Stimulated activated CD4-positive, alpha-beta T cell treated with anti-CD3 and anti-CD28 coated beads, Interleukin-2, amount 100 ng/mL, for 4 hours (primary cell): Measurements from ENCODE around the gene SPATC1L.
"Not testable (repeated sequence)": the region's sequence is repeated elsewhere in the genome, so short reads cannot be mapped to it uniquely, and the experiment has no call there.

Source experiments
- DNase-seq: peaks from one replicate; pipeline ENCODE4 v3.0.0-alpha.2; 2020; ENCODE audit warnings: low read depth

SPATC1L gene

DNA sequence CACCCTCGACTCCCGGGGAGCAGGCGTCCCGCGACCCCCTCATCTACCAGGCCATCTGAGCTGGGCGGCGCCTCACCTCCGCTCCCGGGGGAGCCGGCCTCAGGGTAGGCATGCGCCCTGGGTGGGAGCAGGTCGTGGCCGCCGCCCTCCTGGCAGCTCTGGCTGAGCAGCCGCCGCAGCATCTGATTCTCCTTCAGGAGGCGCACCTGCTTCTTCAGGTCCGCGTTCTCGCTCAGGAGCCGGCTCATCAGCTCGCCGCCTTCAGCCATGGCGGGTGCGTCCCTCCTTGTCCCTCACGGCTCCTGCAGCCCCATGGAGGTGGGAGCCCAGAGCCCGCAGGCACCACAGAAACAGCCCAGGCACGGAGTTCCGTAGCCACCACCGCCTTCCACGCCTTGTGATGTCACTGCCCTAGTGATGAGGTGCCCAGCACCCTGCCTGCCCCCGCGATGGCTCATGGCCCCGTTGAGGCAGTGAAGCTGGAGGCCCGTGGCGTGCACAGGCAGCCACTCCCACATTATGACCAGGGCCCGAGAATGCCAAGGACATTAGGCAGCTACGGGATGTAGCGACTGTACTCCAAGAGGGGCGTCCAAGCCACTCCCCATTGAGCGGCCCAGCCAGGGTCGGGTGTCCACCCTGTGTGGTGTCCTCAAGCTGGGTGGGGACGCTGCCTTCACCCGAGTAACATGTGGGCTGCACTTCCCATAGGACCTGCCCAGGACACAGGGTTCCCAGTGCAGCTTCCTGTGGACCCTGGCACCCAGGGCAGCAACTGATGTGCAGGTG, 1.5 kb downstream of the SPATC1L start:
- no peak for DNase-seq

DNA sequence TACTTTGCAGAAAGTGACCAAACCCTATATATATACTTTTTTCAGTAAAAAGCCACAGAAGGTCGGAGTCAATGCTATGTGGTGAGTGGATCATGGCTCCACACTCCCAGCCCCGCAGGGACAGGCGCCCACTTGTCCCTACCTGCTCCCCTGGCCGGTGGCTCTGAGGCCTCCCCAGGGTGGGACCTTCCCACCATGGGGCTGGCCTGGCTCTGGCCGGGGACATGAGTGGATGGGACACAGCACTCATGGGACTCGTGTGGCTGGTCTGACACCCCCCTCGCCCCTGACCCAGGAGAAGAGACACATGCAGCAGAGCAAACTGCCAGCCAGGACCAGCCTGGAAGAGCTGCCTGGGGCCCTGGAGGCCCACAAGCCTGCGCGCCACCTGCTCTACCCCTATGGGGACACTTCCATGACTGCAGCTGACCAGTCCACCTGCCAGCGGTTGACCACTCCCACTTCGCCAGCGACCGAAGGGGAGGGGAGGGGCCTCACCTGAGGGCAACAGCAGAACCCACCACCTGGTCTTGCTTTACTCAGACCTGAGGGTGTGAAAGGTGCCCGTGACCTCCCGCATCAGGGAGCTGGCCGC, 2.2 kb downstream of the SPATC1L start:
- no peak for DNase-seq

DNA sequence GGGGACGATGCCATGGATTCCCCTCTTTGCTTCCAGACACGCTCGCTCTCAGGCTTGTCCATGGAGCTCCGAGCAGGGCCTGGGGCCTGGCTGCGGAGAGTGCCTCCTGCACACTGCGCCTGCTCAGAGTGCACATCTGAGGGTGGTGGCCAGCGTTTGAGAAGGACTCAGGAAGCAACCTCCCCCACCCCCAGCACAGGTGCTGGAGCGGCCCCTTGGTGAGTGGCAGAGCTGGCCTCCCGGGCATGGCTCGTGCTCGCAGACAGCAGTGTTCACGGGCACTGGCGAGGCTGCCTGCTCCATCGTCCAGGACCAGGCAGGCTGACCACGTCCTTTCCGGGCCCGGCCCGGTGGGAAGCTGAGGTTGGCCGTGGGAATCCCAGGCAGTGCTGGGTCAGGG, 2.8 kb downstream of the SPATC1L start:
- no peak for DNase-seq

DNA sequence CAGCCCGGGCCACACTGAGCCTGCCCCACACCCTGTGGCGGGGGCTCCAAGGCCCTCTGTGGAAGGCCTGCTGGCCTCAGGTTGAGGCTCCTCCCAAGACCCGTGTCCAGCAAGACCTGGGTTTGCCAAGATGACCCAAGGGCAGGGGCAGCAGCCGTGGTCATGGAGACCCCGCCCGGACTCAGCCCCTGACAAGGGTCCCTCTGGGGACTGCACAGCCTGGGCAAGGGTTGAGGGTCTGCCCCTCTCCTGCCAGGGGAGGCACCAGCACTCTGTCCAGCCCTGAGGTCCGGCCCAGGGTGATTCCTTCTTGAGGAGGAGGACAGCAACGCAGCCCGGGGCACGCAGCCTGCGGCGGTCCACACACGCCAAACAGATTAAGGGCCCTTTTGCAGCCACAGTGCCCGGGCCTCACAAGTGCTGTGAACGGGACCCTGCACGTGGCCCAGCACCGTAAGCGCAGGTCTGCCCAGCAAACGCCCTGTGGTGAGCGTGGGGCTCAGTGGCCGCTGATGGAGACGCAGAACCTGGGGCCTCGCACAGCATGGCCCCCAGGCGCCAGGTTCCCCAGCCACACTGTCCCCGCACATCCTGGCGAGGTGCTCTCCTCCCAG, 3.4 kb downstream of the SPATC1L start:
- DNase-seq, result no peak

DNA sequence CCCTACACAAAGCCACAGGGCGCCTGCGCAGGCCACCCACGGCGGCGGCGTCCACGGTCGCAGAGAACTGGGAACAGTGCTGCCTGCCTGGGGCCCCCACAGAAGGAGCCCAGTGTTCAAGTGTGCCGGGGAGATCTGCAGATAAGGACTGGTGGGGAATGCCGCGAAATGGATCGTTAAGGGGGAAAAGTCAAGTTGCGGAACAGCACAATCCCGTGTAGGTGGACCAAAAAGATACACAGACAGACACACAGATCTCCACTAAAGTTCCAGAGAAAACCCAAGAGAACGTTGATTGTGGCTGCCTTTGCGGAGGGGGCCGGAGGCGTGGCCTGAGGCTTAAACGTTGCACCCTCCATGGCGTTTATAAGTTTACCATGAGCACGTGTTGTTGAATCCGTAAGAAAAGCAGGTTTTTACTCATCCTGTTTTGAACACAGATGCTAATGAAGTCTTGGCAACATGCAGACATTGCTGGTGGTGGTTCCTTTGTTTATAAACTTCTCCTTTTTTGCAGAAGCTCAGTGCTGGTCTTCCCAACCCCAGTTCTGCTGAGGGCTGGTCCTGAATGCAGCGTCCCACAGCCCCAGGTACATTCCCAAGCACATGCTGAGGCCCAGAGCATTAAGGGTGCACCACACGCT, 4.1 kb downstream of the SPATC1L start:
- DNase-seq, result no peak

DNA sequence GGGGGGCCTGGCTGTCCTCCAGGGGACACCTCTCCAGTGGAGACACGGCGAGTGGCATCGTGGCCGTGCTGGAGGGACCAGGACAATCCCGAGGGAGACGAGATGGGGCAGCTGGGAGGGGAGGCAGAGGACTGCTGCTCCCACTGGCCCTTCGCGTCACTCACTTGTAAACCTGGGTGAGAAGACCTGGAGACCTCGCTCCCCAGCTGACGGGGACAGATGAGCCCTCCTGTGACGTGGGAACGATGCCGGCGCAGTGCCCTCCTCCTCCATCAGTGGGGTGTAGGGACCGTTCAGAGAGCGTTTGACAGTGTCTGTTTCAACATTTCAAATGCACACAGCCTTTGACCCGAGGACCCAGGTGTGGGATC, 4.6 kb downstream of the SPATC1L start:
- no peak for DNase-seq

DNA sequence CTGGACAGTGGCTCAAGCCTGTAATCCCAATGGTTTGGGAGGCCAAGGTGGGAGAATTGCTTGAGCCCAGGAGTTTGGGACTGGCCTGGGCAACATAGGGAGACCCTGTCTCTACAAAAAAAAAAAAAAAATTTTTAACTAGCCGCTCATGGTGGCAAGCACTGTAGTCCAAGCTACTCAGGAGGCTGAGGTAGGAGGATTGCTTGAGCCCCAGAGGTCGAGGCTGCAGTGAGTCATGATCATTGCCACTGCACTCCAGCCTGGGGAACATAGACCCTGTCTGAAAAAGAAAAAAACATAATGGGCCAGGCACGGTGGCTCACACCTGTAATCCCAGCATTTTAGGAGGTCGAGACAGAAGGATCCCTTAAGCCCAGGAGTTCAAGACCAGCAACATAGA, 5.3 kb downstream of the SPATC1L start:
- DNase-seq, result no peak

DNA sequence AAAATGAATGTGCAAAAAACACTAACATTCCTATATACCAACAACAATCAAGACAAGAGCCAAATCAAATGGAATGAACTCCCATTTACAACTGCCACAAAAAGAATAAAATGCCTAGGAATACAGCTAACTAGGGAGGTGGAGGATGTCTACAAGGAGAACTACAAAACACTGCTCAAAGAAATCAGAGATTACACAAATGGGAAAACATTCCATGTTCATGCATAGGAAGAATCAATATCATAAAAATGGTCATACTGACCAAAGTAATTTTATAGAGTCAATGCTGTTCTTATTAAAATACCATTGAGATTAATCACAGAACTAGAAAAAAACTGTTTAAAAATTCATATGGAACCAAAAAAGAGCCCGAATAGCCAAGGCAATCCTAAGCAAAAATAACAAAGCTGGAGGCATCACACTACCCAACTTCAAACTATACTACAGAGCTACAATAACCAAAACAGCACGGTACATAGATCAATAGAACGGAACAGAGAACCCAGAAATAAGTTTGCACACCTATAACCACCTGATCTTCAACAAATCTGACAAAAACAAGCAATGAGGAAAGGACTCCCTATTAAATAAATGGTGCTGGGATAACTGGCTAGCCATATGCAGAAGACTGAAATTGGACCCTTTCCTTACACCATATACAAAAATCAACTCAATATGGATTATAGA, 7.7 kb downstream of the SPATC1L start:
- not testable (repeated sequence) for DNase-seq

DNA sequence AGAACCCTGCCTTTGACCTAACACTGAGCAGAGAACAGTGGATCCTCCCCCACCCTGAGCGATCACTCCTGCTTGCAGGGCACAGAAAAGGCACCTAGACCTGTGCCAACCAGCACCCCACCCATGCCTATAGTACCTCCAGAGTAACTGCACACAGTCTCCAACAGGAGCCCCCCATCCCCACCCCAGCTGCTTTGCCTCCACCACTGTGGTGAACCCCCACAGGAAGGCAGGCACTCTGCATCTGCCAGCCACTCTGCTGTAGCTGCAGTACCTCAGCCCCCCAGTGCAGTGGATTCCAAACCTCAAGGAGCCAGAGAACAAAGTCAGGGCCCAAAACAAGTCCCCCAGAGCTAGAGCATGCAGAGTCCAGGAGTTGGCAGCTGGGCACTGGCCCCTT, 10.7 kb downstream of the SPATC1L start:
- DNase-seq, result no peak

DNA sequence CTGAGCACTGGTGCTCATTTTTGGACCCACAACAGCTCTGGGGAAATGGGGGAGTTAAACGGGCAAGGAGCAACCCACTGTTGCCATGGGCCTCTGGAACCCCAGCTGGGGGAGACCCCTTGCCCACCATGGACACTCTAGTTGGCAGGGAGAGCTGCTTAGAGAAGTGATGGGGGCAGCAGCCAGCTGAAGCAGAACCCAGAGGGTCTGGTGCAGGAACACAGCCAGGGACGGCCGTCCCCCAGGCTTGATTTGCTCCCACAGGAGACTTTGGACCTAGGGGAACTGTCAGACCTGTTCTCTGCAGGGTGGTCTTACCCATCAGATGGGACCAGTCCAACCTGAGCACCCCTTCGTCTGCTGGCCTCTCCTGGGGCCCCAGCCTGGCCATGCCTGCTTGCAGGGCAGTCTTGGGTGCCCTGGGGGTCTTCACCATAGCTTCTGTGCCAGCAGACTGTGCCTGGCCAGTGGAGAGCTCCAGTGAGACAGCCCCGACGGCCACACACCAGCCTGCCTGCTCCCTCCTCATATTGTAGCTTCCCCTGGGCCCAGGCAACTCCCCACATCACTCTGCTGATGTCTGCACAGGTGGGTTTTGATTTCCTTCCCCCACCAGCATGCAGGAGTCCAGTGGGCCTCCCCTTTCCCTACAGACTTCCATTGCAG, 11.3 kb downstream of the SPATC1L start:
- DNase-seq, result no peak

DNA sequence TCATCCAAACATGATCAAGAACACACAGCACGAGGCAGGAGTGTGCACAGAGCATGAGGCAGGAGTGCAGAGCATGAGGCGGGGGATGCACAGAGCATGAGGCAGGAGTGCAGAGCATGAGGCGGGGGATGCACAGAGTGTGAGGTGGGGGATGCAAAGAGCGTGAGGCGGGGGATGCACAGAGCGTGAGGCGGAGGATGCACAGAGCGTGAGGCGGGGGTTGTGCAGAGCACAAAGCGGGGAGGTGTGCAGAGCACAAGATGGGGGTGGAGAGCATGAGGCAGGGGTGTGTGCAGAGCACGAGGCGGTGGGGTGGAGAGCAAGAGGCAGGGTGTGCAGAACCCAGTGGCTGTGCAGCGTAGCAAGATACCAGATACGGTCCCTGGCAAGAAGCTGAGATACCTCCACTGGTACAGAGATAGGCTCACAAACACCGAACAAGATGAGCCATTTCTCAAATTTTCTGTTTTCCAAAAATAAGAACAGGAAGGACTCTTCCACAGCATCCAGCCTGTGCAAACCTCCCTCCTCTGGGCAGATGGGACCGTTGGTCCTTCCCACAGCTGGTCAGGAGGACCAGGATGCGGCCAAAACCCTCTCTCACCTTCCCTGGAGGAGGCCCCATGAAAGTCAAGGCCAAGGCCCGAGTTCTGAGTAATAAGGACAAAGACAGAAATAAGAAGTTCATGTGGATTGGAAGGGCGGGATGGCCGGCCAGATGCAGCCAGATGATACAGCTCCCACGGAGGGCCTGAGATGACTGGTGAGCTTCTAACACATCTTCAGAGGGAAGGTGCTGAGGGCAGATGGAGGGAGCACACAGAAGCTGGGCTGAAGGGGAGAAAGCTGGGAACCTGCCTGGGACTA, 12.0 kb downstream of the SPATC1L start:
- no peak for DNase-seq

DNA sequence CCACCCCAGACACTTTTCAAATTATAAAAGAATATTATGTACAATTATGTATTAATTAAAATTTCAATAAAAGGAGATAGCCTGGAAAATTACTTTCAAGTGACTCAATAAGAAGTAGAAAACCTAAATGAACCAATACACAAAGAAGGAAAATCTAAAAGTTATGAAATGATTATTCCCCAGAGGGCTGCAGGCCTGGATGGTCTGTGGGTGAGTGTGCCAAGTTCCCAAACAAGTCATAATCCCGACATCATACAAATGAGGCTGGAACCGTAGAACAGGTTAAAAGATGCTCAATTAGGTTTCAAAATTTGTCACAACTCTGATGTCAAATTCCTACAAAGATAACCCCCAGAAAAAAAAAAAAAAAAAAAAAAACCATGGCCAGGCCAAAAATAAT, 12.7 kb downstream of the SPATC1L start:
- DNase-seq, result no peak

DNA sequence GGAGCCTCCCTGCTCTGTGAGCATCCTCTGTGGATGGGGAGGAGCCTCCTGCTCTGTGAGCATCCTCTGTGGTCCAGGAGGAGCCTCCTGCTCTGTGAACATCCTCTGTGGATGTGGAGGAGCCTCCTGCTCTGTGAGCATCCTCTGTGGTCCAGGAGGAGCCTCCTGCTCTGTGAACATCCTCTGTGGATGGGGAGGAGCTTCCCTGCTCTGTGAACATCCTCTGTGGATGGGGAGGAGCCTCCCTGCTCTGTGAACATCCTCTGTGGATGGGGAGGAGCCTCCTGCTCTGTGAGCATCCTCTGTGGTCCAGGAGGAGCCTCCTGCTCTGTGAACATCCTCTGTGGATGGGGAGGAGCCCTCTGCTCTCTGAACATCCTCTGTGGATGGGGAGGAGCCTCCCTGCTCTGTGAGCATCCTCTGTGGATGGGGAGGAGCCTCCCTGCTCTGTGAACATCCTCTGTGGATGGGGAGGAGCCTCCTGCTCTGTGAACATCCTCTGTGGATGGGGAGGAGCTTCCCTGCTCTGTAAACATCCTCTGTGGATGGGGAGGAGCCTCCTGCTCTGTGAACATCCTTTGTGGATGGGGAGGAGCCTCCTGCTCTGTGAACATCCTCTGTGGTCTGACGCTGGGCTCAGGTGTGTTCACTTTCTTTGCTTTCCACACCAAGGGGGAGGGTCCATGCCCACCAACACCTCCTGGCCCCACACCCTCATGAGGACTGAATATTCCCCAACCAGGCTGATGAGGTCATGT, 13.6 kb downstream of the SPATC1L start:
- DNase-seq, result not testable (repeated sequence)

DNA sequence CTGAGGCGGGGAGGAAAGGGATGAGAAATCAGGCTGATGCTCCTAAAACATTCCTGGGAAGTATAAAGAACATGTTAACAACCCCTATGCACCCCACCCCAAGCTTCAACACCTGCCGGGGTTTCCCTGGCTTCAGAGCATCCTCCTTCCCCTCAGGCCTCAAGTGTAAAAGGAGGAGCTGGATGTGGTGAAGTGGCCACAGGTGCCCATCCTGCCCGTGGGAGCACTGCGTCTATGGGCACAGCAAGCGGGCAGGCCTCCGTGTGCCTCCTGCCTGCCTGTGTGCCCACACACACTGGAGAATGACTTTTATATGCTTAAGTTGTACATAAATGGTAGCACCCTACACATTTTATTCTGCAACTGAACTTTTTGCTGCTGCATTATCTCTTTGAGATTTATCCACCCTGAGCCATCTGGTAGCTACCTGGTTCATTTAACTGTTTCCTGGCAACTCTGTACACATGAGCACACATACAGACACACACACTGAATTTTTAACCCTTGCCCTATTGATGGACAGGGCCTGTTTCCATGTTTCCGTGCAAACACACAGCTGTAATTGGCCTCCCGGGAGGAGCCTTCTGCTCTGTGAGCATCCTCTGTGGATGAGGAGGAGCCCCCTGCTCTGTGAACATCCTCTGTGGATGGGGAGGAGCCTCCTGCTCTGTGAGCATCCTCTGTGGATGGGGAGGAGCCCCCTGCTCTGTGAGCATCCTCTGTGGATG, 15.4 kb downstream of the SPATC1L start:
- DNase-seq, result no peak

DNA sequence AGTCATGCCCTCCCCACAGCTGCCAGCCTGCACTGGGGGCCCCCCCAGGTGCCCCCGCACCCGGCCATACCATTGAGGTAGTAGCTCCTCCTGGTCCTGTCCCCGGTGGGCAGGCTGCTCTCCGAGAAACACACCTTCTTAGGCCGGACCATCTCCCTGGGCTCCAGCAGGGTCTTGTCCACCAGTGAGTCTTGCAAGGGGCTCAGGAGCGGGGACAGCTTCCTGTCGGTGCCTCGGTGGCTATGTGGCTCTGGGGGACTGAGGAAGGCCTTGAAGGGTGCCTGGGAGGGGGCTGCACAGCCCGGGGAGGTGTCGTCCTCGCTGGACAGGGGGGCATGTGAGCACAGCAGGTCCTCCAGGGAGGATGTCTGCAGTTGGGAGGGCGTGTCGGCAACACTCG, 16.0 kb downstream of the SPATC1L start:
- DNase-seq, result no peak

DNA sequence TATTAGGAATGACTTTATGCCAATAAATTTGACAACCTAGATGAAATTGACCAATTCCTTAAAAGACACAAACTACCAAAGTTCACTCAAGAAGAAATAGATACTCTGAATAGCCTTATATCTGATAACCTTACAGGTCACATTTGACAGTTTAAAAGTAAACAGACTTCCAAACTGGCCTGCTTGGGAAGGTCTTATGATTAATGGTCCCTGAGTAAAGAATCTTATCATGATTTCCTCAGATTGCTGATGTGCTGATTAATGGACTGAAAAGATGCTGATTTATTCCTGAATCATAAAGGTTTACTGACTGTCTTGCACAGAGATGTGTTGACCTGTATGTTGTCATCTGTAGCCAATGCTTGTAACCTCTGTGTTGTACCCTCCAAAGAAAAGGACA, 19.2 kb downstream of the SPATC1L start:
- no peak for DNase-seq

DNA sequence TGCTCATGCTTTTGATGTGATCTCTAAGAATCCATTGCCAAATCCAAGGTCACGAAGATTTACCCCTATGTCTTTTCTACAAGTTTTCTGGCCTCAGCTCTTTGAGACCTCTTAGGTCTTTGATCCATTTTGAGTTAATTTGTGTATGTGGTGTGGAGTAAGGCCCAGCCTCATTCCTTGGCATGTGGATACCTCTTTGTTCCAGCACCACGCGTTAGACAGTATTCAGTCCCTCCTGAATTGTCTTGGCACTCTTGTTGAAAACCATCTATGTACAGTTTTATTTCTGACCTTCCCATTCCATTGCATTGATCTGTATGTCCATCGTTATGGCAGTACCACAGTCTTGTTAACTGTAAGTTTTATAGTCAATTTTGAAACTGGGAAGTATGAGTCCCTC, 20.9 kb downstream of the SPATC1L start:
- DNase-seq, result no peak

DNA sequence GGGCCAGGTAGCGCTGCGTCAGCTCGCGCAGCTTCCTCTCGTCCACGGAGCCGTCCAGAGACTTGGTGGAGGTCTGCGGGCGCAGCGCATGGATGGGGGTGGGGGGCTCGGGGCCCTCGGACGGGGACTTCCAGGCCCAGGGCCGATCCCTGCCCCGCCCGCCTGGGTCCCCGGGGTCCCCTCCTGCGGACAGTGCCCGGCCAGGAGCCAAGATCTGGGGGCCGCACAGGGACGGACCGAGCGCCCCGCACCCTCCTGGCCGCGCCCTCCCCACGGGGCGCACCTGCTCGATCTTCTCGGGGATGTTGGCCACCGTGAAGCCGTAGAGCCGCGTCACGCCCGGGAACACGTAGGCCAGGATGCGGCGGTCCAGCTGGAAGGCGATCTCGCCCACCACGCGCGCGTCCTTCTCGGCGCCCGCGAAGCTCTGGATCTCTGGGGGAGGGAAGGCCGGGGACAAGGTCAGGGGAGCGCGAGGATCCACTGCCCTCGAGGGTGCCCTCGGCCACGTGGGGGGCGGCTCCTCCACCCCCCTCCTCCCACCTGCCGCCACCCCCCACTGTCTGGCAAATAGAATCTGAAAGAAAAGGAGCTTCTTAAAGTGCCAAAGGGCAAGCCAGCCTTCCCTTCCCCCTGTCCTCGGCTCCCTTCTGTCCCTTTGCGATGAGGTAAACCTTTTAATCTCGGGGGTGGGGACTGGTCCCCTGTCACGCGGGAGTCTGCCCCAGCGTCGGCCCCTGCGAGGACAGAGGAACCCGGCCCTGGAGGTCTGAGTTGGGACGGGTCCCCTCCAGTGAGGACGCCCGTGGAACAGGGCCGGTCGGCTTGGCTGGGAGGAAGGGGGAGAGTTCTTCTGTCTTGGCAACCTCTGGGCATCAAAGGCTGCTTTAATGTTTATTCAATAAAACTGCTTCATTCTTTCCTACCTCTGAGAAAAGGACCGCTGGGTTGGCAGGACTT, 22.3 kb downstream of the SPATC1L start:
- DNase-seq, result no peak
